ENCODE data around the gene MRPS12.

Gene MRPS12

DNA sequence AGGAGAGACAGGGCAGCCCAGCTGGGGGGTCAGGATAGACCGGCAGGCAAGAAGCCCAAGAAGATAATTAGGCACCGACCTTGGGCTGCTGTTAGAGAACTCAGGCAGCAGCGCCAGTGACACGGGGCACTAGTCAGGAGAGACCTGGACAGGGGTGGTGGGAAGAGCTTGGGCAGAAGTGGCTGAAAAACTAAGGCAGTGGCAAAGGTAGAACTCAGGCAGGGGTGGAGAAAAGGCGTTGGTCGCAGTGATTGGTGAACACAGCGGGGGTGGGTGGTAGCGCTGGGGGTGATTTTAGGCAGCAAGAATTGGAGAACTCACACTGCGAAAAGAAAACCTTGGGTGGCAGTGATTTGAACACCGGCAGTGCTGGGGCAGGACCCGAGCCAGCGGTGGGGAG, 23.1 kb upstream of the MRPS12 start:
- Histone ChIP-seq H3K9me3 (ENCODE audit: insufficient read depth, low read length, severe bottlenecking) (no peaks in the 10 kb centered on the region), H4K20me1 (ENCODE audit: insufficient read depth, low read length) (no peaks in the 10 kb centered on the region; the same call in 1 of the 2 replicates), H3K4me1 (ENCODE audit: insufficient read depth, low read length) (no peaks in the 10 kb centered on the region), H3K36me3 (ENCODE audit: insufficient read depth, low read length) (peaks cover 35% of the 10 kb centered on the region), H3K79me2 (ENCODE audit: insufficient read depth, low read length) (peaks cover 8% of the 10 kb centered on the region), H3K9ac (ENCODE audit: low read depth, low read length) (no peak overlapping the region), H3K4me2 (ENCODE audit: insufficient read depth, low read length) (no peak overlapping the region), H3K27me3 (ENCODE audit: insufficient read depth, low read length, poor library complexity) (no peaks in the 10 kb centered on the region), H2AFZ (ENCODE audit: low read depth, low read length) (no peak overlapping the region), H3K4me3 (ENCODE audit: low read depth in 1 of 2, low read length in 2 of 2) (no peak overlapping the region), H3K27ac (ENCODE audit: low read length) (no peak overlapping the region)
- no peak for ATAC-seq (ENCODE audit: insufficient read depth, low read depth)
- no peak for DNase-seq
- TF ChIP-seq EZH2 (IDR thresholded peaks at IDR 0.05; ENCODE audit: borderline replicate concordance, low read depth, low read length, severe bottlenecking): no peak

DNA sequence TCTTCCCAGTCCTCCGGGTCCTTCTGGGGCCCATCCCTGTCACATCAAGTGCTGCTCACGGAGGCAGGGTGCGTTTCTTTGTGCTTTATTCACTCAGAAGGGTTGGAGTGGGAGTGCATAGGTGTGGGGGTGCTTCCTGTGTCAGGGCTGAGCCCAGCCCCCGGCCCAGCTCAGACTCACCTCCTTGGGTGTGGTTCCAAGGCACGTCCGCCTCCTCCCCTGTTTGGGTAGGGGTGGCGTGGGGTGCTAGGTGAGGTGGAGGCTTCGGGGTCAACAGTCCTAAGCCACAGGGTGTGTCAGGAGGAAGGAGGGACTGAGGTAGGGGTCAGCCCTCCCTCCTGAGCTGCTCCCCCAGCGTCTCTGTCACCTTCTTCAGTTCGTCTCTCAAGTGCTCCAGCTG, 21.8 kb upstream of the MRPS12 start:
- H3K4me1 ChIP-seq (ENCODE audit: insufficient read depth, low read length): no peaks in the 10 kb centered on the region
- ATAC-seq (ENCODE audit: insufficient read depth, low read depth) (no peak), DNase-seq (no peak)
- no peaks in the 10 kb centered on the region; the same call in 1 of the 2 replicates for H4K20me1 ChIP-seq (ENCODE audit: insufficient read depth, low read length)
- no peaks in the 10 kb centered on the region for H3K9me3 ChIP-seq (ENCODE audit: insufficient read depth, low read length, severe bottlenecking)
- no peak overlapping the region for H3K9ac ChIP-seq (ENCODE audit: low read depth, low read length)
- peaks cover 35% of the 10 kb centered on the region for H3K36me3 ChIP-seq (ENCODE audit: insufficient read depth, low read length)
- no peak overlapping the region for H3K4me3 ChIP-seq (ENCODE audit: low read depth in 1 of 2, low read length in 2 of 2)
- H3K79me2 ChIP-seq (ENCODE audit: insufficient read depth, low read length): no peaks in the 10 kb centered on the region; the same call in 1 of the 2 replicates
- H2AFZ ChIP-seq (ENCODE audit: low read depth, low read length): no peak overlapping the region
- TF ChIP-seq EZH2 (IDR thresholded peaks at IDR 0.05; ENCODE audit: borderline replicate concordance, low read depth, low read length, severe bottlenecking): no peak
- TF ChIP-seq, protein P1, sequence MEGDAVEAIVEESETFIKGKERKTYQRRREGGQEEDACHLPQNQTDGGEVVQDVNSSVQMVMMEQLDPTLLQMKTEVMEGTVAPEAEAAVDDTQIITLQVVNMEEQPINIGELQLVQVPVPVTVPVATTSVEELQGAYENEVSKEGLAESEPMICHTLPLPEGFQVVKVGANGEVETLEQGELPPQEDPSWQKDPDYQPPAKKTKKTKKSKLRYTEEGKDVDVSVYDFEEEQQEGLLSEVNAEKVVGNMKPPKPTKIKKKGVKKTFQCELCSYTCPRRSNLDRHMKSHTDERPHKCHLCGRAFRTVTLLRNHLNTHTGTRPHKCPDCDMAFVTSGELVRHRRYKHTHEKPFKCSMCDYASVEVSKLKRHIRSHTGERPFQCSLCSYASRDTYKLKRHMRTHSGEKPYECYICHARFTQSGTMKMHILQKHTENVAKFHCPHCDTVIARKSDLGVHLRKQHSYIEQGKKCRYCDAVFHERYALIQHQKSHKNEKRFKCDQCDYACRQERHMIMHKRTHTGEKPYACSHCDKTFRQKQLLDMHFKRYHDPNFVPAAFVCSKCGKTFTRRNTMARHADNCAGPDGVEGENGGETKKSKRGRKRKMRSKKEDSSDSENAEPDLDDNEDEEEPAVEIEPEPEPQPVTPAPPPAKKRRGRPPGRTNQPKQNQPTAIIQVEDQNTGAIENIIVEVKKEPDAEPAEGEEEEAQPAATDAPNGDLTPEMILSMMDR (IDR thresholded peaks at IDR 0.05; ENCODE audit: borderline replicate concordance, extremely low read depth, low read length, poor library complexity, severe bottlenecking): no peak
- H3K4me2 ChIP-seq (ENCODE audit: insufficient read depth, low read length): no peak overlapping the region
- no peaks in the 10 kb centered on the region for H3K27me3 ChIP-seq (ENCODE audit: insufficient read depth, low read length, poor library complexity)
- no peak overlapping the region for H3K27ac ChIP-seq (ENCODE audit: low read length)

DNA sequence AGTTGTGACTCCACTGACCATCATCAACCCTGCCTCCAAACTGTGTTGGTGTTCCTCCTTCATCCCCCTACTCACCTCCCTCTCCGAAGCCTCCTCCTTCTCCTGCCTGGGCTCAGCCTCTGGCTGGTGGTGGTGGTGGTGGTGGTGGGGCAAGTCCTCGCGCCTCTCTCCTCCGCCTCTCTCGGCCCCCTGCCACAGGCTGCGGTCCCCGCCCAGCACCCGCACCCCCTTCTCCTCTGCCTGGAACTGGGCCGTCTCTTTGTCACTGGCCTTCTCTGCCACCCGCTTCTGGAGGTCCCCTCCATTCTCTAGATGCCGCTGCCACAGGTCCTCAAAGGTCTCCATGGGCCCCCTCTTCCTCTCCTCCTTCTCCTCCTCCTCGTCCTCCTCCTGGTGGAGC, 20.3 kb upstream of the MRPS12 start:
- Histone ChIP-seq H3K4me3 (ENCODE audit: low read depth in 1 of 2, low read length in 2 of 2) (no peak overlapping the region), H3K4me2 (ENCODE audit: insufficient read depth, low read length) (no peak overlapping the region), H2AFZ (ENCODE audit: low read depth, low read length) (no peak overlapping the region), H3K27ac (ENCODE audit: low read length) (no peak overlapping the region), H4K20me1 (ENCODE audit: insufficient read depth, low read length) (no peaks in the 10 kb centered on the region), H3K27me3 (ENCODE audit: insufficient read depth, low read length, poor library complexity) (no peaks in the 10 kb centered on the region), H3K79me2 (ENCODE audit: insufficient read depth, low read length) (no peaks in the 10 kb centered on the region), H3K9me3 (ENCODE audit: insufficient read depth, low read length, severe bottlenecking) (no peaks in the 10 kb centered on the region), H3K4me1 (ENCODE audit: insufficient read depth, low read length) (no peaks in the 10 kb centered on the region), H3K9ac (ENCODE audit: low read depth, low read length) (no peak overlapping the region), H3K36me3 (ENCODE audit: insufficient read depth, low read length) (peaks cover 21% of the 10 kb centered on the region)
- DNase-seq (no peak), ATAC-seq (ENCODE audit: insufficient read depth, low read depth) (no peak)
- TF ChIP-seq, protein P1 (IDR thresholded peaks at IDR 0.05; ENCODE audit: borderline replicate concordance, extremely low read depth, low read length, poor library complexity, severe bottlenecking): no peak
- no peak for TF ChIP-seq EZH2 (IDR thresholded peaks at IDR 0.05; ENCODE audit: borderline replicate concordance, low read depth, low read length, severe bottlenecking)

DNA sequence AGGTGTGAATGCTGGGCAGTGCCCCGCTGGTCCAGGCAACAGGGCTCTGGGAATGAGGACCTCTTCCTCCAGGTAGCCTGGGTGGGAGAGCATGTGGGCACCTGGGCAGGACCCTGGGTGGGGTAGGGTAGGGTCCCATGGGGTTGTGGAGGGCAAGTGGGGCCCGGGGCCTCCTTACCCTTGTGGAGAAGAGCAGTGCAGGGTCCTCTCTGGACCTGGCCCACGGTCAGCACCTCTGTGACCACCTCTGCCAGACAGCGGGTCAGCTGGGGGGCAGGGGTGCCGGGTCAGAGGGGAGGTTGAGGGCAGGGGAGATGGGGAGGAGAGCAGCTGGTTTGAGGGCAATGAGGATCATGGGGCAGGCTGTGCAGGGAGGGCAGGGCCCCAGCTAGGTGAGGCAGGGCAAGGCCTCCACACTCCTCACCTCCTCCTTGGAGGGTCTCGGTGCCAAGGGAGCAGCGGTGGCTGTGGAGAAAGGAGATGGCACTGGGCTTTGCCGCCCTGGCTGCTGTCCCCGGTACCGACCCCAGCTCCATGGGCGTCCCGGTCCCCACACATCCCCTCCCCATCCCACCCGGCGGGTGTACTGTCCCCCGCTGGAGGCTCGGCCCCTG, 19.2 kb upstream of the MRPS12 start:
- Histone ChIP-seq H3K4me1 (ENCODE audit: insufficient read depth, low read length) (no peaks in the 10 kb centered on the region), H3K79me2 (ENCODE audit: insufficient read depth, low read length) (no peaks in the 10 kb centered on the region), H3K36me3 (ENCODE audit: insufficient read depth, low read length) (peaks cover 15% of the 10 kb centered on the region), H3K4me3 (ENCODE audit: low read depth in 1 of 2, low read length in 2 of 2) (no peak overlapping the region), H2AFZ (ENCODE audit: low read depth, low read length) (no peak overlapping the region), H3K9ac (ENCODE audit: low read depth, low read length) (no peak overlapping the region), H3K4me2 (ENCODE audit: insufficient read depth, low read length) (no peak overlapping the region), H3K9me3 (ENCODE audit: insufficient read depth, low read length, severe bottlenecking) (no peaks in the 10 kb centered on the region), H4K20me1 (ENCODE audit: insufficient read depth, low read length) (no peaks in the 10 kb centered on the region), H3K27ac (ENCODE audit: low read length) (no peak overlapping the region), H3K27me3 (ENCODE audit: insufficient read depth, low read length, poor library complexity) (no peaks in the 10 kb centered on the region)
- ATAC-seq (ENCODE audit: insufficient read depth, low read depth): no peak
- DNase-seq: no peak
- TF ChIP-seq EZH2 (IDR thresholded peaks at IDR 0.05; ENCODE audit: borderline replicate concordance, low read depth, low read length, severe bottlenecking): no peak
- TF ChIP-seq, protein P1 (IDR thresholded peaks at IDR 0.05; ENCODE audit: borderline replicate concordance, extremely low read depth, low read length, poor library complexity, severe bottlenecking): no peak
